HepG2 (cell line): ENCODE results near the gene DTD2. TPM values are rescaled to one million over a fixed set of nuclear protein-coding genes. Genes with fewer than 3 reads are reported as not detected.

Source experiments
- ARNT ChIP-seq: fragments of 450-650 bp; IDR thresholded peaks from 2 replicates; pipeline ENCODE4 v1.6.1; 2017
- ATF4 ChIP-seq, 2 experiments: fragments of 450-650 bp in 1 of 2; sonication (generic) in 1 of 2; formaldehyde crosslinking; IDR thresholded peaks; 2 replicates each; pipeline versions ENCODE4 v1.5.0 to v1.8.0; 2020 to 2022; ENCODE audit warnings: mild to moderate bottlenecking in 1 of 2, missing genetic modification reagents in 1 of 2
- ATF7 ChIP-seq, 2 experiments: fragments of 450-650 bp in 1 of 2; sonication (generic) in 1 of 2; formaldehyde crosslinking in 1 of 2; IDR thresholded peaks; 2 replicates each; pipeline versions ENCODE4 v1.4.0 to v1.6.1; 2016 to 2020; ENCODE audit warnings: antibody characterized with exemption in 1 of 2, mild to moderate bottlenecking in 1 of 2, missing genetic modification reagents in 1 of 2
- CBFB ChIP-seq: sonication (generic); formaldehyde crosslinking; IDR thresholded peaks from 2 replicates; pipeline ENCODE4 v1.4.0; 2020; ENCODE audit warnings: missing genetic modification reagents
- HMGA1 ChIP-seq: sonication (generic); formaldehyde crosslinking; conservative IDR thresholded peaks from 2 replicates; pipeline ENCODE4 v1.4.0; 2020; ENCODE audit warnings: missing genetic modification reagents
- HNF1B ChIP-seq: sonication (generic); formaldehyde crosslinking; IDR thresholded peaks from 2 replicates; pipeline ENCODE4 v1.5.1; 2020; ENCODE audit warnings: mild to moderate bottlenecking, moderate library complexity, missing genetic modification reagents
- MTF2 ChIP-seq: sonication (generic); formaldehyde crosslinking; IDR thresholded peaks from 2 replicates; pipeline ENCODE4 v1.5.0; 2020; ENCODE audit warnings: missing genetic modification reagents, borderline replicate concordance
- NFIC ChIP-seq: IDR thresholded peaks from 2 replicates; pipeline ENCODE4 v1.6.1; 2012; ENCODE audit warnings: mild to moderate bottlenecking, low read length, inconsistent platforms
- PRDM4 ChIP-seq: sonication (generic); formaldehyde crosslinking; IDR thresholded peaks from 2 replicates; pipeline ENCODE4 v1.9.0; 2021; ENCODE audit warnings: missing genetic modification reagents, borderline replicate concordance
- TBP ChIP-seq: sonication (generic); formaldehyde crosslinking; IDR thresholded peaks from 2 replicates; pipeline ENCODE4 v1.5.0; 2020; ENCODE audit warnings: missing genetic modification reagents
- THRA ChIP-seq: sonication (generic); formaldehyde crosslinking; IDR thresholded peaks from 2 replicates; pipeline ENCODE4 v1.4.0; 2020; ENCODE audit warnings: missing genetic modification reagents, borderline replicate concordance
- ZBTB1 ChIP-seq: sonication (generic); formaldehyde crosslinking; IDR thresholded peaks from 2 replicates; pipeline ENCODE4 v1.4.0; 2020; ENCODE audit warnings: missing genetic modification reagents, borderline replicate concordance
- ZMAT5 ChIP-seq: sonication (generic); formaldehyde crosslinking; IDR thresholded peaks from 2 replicates; pipeline ENCODE4 v1.5.0; 2020; ENCODE audit warnings: mild to moderate bottlenecking, low read depth, missing genetic modification reagents, borderline replicate concordance
- ZNF230 ChIP-seq: sonication (generic); formaldehyde crosslinking; IDR thresholded peaks from 2 replicates; pipeline ENCODE4 v1.4.0; 2020; ENCODE audit warnings: mild to moderate bottlenecking, missing genetic modification reagents
- ZNF253 ChIP-seq: sonication (generic); formaldehyde crosslinking; IDR thresholded peaks from 2 replicates; pipeline ENCODE4 v1.8.0; 2022; ENCODE audit warnings: mild to moderate bottlenecking, missing genetic modification reagents, borderline replicate concordance
- ZNF264 ChIP-seq: sonication (generic); formaldehyde crosslinking; IDR thresholded peaks from 2 replicates; pipeline ENCODE4 v1.4.0; 2020; ENCODE audit warnings: missing genetic modification reagents
- ZNF367 ChIP-seq: sonication (generic); formaldehyde crosslinking; IDR thresholded peaks from 2 replicates; pipeline ENCODE4 v1.4.0; 2020; ENCODE audit warnings: missing genetic modification reagents, borderline replicate concordance
- ZNF605 ChIP-seq: sonication (generic); formaldehyde crosslinking; IDR thresholded peaks from 2 replicates; pipeline ENCODE4 v1.8.0; 2022; ENCODE audit warnings: mild to moderate bottlenecking, missing genetic modification reagents
- ZSCAN12 ChIP-seq: sonication (generic); formaldehyde crosslinking; IDR thresholded peaks from 2 replicates; pipeline ENCODE4 v1.9.0; 2021; ENCODE audit warnings: mild to moderate bottlenecking, missing genetic modification reagents
- polyA plus RNA-seq, 8 experiments: library from polyadenylated mRNA; depleted of rRNA in 3 of 8; stranded (reverse) in 7 of 8; unstranded in 1 of 8; fragments of >200 nt; fragmentation: Illumina TruSeq in 4 of 8; extraction: Trizol in 4 of 8; gene quantifications; 2 replicates each; pipeline versions ENCODE4 v1.2.1 to v1.2.3, GENCODE V29; 2011 to 2016; ENCODE audit warnings: low read depth in 4 of 8, missing spikeins in 1 of 8, mixed read lengths in 1 of 8; ENCODE audit not compliant: insufficient read depth in 1 of 8
- total RNA-seq, 5 experiments: library from RNA; depleted of rRNA; stranded (reverse); fragments of >200 nt; fragmentation: Illumina TruSeq; extraction: Trizol; gene quantifications; 2 replicates each; pipeline ENCODE4 v1.2.3, GENCODE V29; 2016; ENCODE audit warnings: low read depth in 1 of 5
- TF ChIP-seq, protein P1 (sequence below): sonication (generic); formaldehyde crosslinking; IDR thresholded peaks from 2 replicates; pipeline ENCODE4 v1.4.0; 2020; ENCODE audit warnings: missing genetic modification reagents; ENCODE audit errors: not compliant biosample characterization
- TF ChIP-seq, protein P2 (sequence below): sonication (generic); formaldehyde crosslinking; IDR thresholded peaks from 2 replicates; pipeline ENCODE4 v1.8.0; 2022; ENCODE audit warnings: mild to moderate bottlenecking, missing genetic modification reagents; ENCODE audit not compliant: insufficient replicate concordance

The DTD2 gene
- total and polyA plus RNA-seq, 2 of the 13 experiments (the other 11 are each of a cell fraction or from before 2014, with no cell fraction given), result 22.3 to 49.8 TPM

GRCh38 chr14:31421200-31421599, 36.1 kb downstream of the DTD2 start (continued):
- TF ChIP-seq ZNF367 (CRISPR knock-in tag) (no peak), TBP (CRISPR knock-in tag) (no peak), ARNT (no peak), ATF7 (IDR thresholded peaks at IDR 0.05) (no peak), ATF7 (CRISPR knock-in tag; IDR thresholded peaks at IDR 0.05) (no peak), MTF2 (0 out of 2 replicates have a peak, but pooled peaks have one; percentile 46), HNF1B (CRISPR knock-in tag) (no peak), ZSCAN12 (CRISPR knock-in tag) (no peak; the same call in 1 of the 2 replicates), ZMAT5 (CRISPR knock-in tag) (no peak), ZNF230 (CRISPR knock-in tag) (no peak), NFIC (peak; percentile 11; the same call in 1 of the 2 replicates), HMGA1 (no peak), ZNF264 (no peak), ATF4 (CRISPR knock-in tag; IDR thresholded peaks at IDR 0.05) (no peak; a peak in 1 of 4 replicates), CBFB (CRISPR knock-in tag) (no peak), THRA (CRISPR knock-in tag) (no peak), ZBTB1 (no peak), ZNF253 (CRISPR knock-in tag) (no peak), ZNF605 (no peak), PRDM4 (CRISPR knock-in tag) (no peak)
- TF ChIP-seq, protein P1, sequence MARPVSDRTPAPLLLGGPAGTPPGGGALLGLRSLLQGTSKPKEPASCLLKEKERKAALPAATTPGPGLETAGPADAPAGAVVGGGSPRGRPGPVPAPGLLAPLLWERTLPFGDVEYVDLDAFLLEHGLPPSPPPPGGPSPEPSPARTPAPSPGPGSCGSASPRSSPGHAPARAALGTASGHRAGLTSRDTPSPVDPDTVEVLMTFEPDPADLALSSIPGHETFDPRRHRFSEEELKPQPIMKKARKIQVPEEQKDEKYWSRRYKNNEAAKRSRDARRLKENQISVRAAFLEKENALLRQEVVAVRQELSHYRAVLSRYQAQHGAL (CRISPR knock-in tag), result no peak
- TF ChIP-seq, protein P2, sequence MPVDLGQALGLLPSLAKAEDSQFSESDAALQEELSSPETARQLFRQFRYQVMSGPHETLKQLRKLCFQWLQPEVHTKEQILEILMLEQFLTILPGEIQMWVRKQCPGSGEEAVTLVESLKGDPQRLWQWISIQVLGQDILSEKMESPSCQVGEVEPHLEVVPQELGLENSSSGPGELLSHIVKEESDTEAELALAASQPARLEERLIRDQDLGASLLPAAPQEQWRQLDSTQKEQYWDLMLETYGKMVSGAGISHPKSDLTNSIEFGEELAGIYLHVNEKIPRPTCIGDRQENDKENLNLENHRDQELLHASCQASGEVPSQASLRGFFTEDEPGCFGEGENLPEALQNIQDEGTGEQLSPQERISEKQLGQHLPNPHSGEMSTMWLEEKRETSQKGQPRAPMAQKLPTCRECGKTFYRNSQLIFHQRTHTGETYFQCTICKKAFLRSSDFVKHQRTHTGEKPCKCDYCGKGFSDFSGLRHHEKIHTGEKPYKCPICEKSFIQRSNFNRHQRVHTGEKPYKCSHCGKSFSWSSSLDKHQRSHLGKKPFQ (CRISPR knock-in tag), result no peak
